H1 (cell line): ENCODE results near the gene TNS3. TPM values are rescaled to one million over a fixed set of nuclear protein-coding genes. Genes with fewer than 3 reads are reported as not detected.

Experiments
- CTCF ChIA-PET: fragments of 300-600 bp; sonication (Branson Sonifier 250); formaldehyde crosslinking; loops from one replicate; lab custom pipeline; 2021; ENCODE audit not compliant: partially characterized antibody; lab: Charles Lee
- POLR2A ChIA-PET: fragments of 300-600 bp; sonication (Branson Sonifier 250); formaldehyde crosslinking; loops from one replicate; lab custom pipeline; 2021; ENCODE audit warnings: inconsistent platforms; ENCODE audit not compliant: partially characterized antibody; lab: Charles Lee
- DNase-seq, 2 experiments: peaks; one replicate each; pipeline versions ENCODE4 v3.0.0 to v3.0.0-alpha.2; 2010 to 2022; ENCODE audit warnings: low spot score in 2 of 2, low read depth in 1 of 2, mixed read lengths in 1 of 2
- FAIRE-seq: peaks from 2 replicates; lab custom pipeline; 2011; peaks lifted over from hg19 to GRCh38; lab: Jason Lieb, UNC
- H2AFZ ChIP-seq: 2 replicates; pipeline ENCODE4 v1.8.1; 2012; ENCODE audit warnings: low read length, inconsistent platforms
- H2AK5ac ChIP-seq: 2 replicates; pipeline ENCODE4 v1.6.1; 2013; ENCODE audit warnings: low read depth, low read length
- H2BK120ac ChIP-seq: replicated peaks from 2 replicates; pipeline ENCODE3; 2013; ENCODE audit warnings: low read depth, low read length, inconsistent platforms
- H2BK12ac ChIP-seq: 2 replicates; pipeline ENCODE4 v1.6.1; 2013; ENCODE audit warnings: low read depth, low read length
- H2BK15ac ChIP-seq: 2 replicates; pipeline ENCODE4 v1.6.1; 2013; ENCODE audit warnings: low read length
- H2BK20ac ChIP-seq: 2 replicates; pipeline ENCODE4 v1.6.1; 2013; ENCODE audit warnings: low read length
- H2BK5ac ChIP-seq: 2 replicates; pipeline ENCODE4 v1.6.1; 2013; ENCODE audit warnings: low read depth, low read length
- H3K14ac ChIP-seq: 2 replicates; pipeline ENCODE4 v1.6.1; 2013; ENCODE audit warnings: inconsistent platforms; ENCODE audit not compliant: insufficient read length
- H3K18ac ChIP-seq: 2 replicates; pipeline ENCODE4 v1.6.1; 2013; ENCODE audit warnings: low read length; ENCODE audit errors: extremely low read depth
- H3K23ac ChIP-seq: 2 replicates; pipeline ENCODE4 v1.6.1; 2013; ENCODE audit warnings: inconsistent platforms; ENCODE audit not compliant: insufficient read length
- H3K23me2 ChIP-seq: 2 replicates; pipeline ENCODE4 v1.6.1; 2013; ENCODE audit warnings: low read depth, low read length
- H3K27ac ChIP-seq: 2 replicates; pipeline ENCODE4 v1.6.1; 2011; ENCODE audit warnings: low read depth, low read length, inconsistent platforms
- H3K27me3 ChIP-seq, 4 experiments: replicated peaks in 1 of 4; 1 replicate in 1 of 4; 2 replicates in 3 of 4; pipeline versions ENCODE4 v1.6.1 to v1.8.1; 2011 to 2013; ENCODE audit warnings: low read length in 3 of 4, mild to moderate bottlenecking in 3 of 4, inconsistent platforms in 2 of 4, mixed read lengths in 2 of 4, moderate library complexity in 1 of 4; ENCODE audit not compliant: control insufficient read depth in 3 of 4, insufficient read depth in 3 of 4; ENCODE audit errors: extremely low read depth in 1 of 4
- H3K36me3 ChIP-seq, 4 experiments: 2 replicates each; pipeline versions ENCODE4 v1.6.1 to v1.8.1; 2011 to 2013; ENCODE audit warnings: mild to moderate bottlenecking in 4 of 4, low read length in 3 of 4, moderate library complexity in 2 of 4, control low read depth in 1 of 4, inconsistent platforms in 1 of 4; ENCODE audit not compliant: insufficient read depth in 4 of 4, control insufficient read depth in 2 of 4
- H3K4ac ChIP-seq: replicated peaks from 2 replicates; pipeline ENCODE3; 2013; ENCODE audit warnings: low read length, low read depth, mixed read lengths, inconsistent platforms; ENCODE audit not compliant: insufficient read length
- H3K4me1 ChIP-seq, 4 experiments: replicated peaks in 1 of 4; 1 replicate in 1 of 4; 2 replicates in 3 of 4; pipeline versions ENCODE4 v1.6.1 to v1.8.1; 2011 to 2013; ENCODE audit warnings: low read length in 3 of 4, inconsistent platforms in 2 of 4, mixed read lengths in 1 of 4; ENCODE audit not compliant: insufficient read depth in 4 of 4, control insufficient read depth in 3 of 4
- H3K4me2 ChIP-seq, 2 experiments: 2 replicates each; pipeline versions ENCODE4 v1.6.1 to v1.8.1; 2011 to 2013; ENCODE audit warnings: low read depth in 2 of 2, low read length in 2 of 2, control low read depth in 1 of 2, inconsistent platforms in 1 of 2, mild to moderate bottlenecking in 1 of 2; ENCODE audit not compliant: insufficient read depth in 1 of 2
- H3K4me3 ChIP-seq, 4 experiments: fragments of 200-600, 300-600 bp in 1 of 4; sonication (generic), shearing (Covaris generic), sonication (Bioruptor Twin) in 1 of 4; 2 replicates each; pipeline versions ENCODE4 v1.5.1 to v1.8.1; 2011 to 2016; ENCODE audit warnings: low read length in 4 of 4, low read depth in 3 of 4, control low read depth in 2 of 4, inconsistent platforms in 2 of 4, mild to moderate bottlenecking in 2 of 4, mixed read lengths in 1 of 4, moderate library complexity in 1 of 4; ENCODE audit not compliant: insufficient read depth in 2 of 4; ENCODE audit errors: extremely low read depth in 1 of 4
- H3K56ac ChIP-seq: replicated peaks from 2 replicates; pipeline ENCODE3; 2013; ENCODE audit warnings: low read depth, mild to moderate bottlenecking, mixed read lengths, low read length, inconsistent platforms; ENCODE audit not compliant: insufficient read length
- H3K79me1 ChIP-seq: 2 replicates; pipeline ENCODE4 v1.6.1; 2013; ENCODE audit warnings: low read depth, low read length, control low read depth
- H3K79me2 ChIP-seq, 2 experiments: 2 replicates each; pipeline versions ENCODE4 v1.6.1 to v1.8.1; 2012 to 2013; ENCODE audit warnings: low read length in 2 of 2, mild to moderate bottlenecking in 2 of 2, inconsistent platforms in 1 of 2; ENCODE audit not compliant: insufficient read depth in 2 of 2, control insufficient read depth in 1 of 2
- H3K9ac ChIP-seq, 4 experiments: replicated peaks in 1 of 4; 1 replicate in 1 of 4; 2 replicates in 3 of 4; pipeline versions ENCODE4 v1.6.1 to v1.8.1; 2011 to 2013; ENCODE audit warnings: low read depth in 3 of 4, low read length in 3 of 4, control low read depth in 2 of 4, mild to moderate bottlenecking in 2 of 4, moderate library complexity in 2 of 4, inconsistent platforms in 1 of 4; ENCODE audit errors: extremely low read depth in 1 of 4
- H3K9me3 ChIP-seq, 2 experiments: 2 replicates each; pipeline versions ENCODE4 v1.6.1 to v1.8.1; 2012 to 2013; ENCODE audit warnings: mild to moderate bottlenecking in 2 of 2, moderate library complexity in 2 of 2, control low read depth in 1 of 2, inconsistent platforms in 1 of 2, low read depth in 1 of 2, low read length in 1 of 2, mixed read lengths in 1 of 2; ENCODE audit not compliant: insufficient read depth in 2 of 2
- H4K20me1 ChIP-seq, 2 experiments: replicated peaks in 1 of 2; 2 replicates each; pipeline versions ENCODE3 to v1.8.1; 2011 to 2013; ENCODE audit warnings: inconsistent platforms in 2 of 2, low read length in 2 of 2, mild to moderate bottlenecking in 1 of 2; ENCODE audit not compliant: insufficient read depth in 2 of 2, control insufficient read depth in 1 of 2
- H4K5ac ChIP-seq: 2 replicates; pipeline ENCODE4 v1.6.1; 2013; ENCODE audit warnings: low read length, low read depth, mixed read lengths, inconsistent platforms; ENCODE audit not compliant: insufficient read length
- H4K8ac ChIP-seq: 2 replicates; pipeline ENCODE4 v1.8.0; 2013; ENCODE audit warnings: mild to moderate bottlenecking, moderate library complexity, low read length, inconsistent platforms; ENCODE audit not compliant: insufficient read depth; ENCODE audit errors: extremely low read depth
- H4K91ac ChIP-seq: replicated peaks from 2 replicates; pipeline ENCODE3; 2013; ENCODE audit warnings: low read length, mixed read lengths, inconsistent platforms; ENCODE audit not compliant: insufficient read length
- ASH2L ChIP-seq: fragments of 200-600, 300-600 bp; sonication (generic); IDR thresholded peaks from one replicate; pipeline ENCODE4 v1.7.1; 2017; ENCODE audit warnings: low read length
- BRCA1 ChIP-seq: IDR thresholded peaks from 2 replicates; pipeline ENCODE4 v1.6.1; 2012; ENCODE audit warnings: low read depth, low read length, improper control_type of control experiment
- CBX8 ChIP-seq: fragments of 300-800, 300-1000 bp; sonication (generic); IDR thresholded peaks from 2 replicates; pipeline ENCODE4 v1.7.1; 2016; ENCODE audit warnings: low read depth, low read length, borderline replicate concordance
- CHD2 ChIP-seq: IDR thresholded peaks from 2 replicates; pipeline ENCODE4 v1.6.1; 2012; ENCODE audit warnings: low read length, improper control_type of control experiment
- GTF2F1 ChIP-seq: IDR thresholded peaks from 2 replicates; pipeline ENCODE4 v1.6.1; 2012; ENCODE audit warnings: low read depth, low read length, improper control_type of control experiment, borderline replicate concordance
- NRF1 ChIP-seq: IDR thresholded peaks from 2 replicates; pipeline ENCODE4 v1.6.1; 2011; ENCODE audit warnings: mild to moderate bottlenecking, low read depth, low read length, improper control_type of control experiment
- PHF8 ChIP-seq: fragments of 200-600 bp; sonication (generic); conservative IDR thresholded peaks from 2 replicates; pipeline ENCODE4 v1.7.1; 2012; ENCODE audit warnings: low read depth, mild to moderate bottlenecking, inconsistent platforms, low read length, moderate library complexity
- POLR2AphosphoS5 ChIP-seq: IDR thresholded peaks from 2 replicates; pipeline ENCODE4 v1.6.1; 2011; ENCODE audit warnings: low read depth, low read length
- RBBP5 ChIP-seq: IDR thresholded peaks from 2 replicates; pipeline ENCODE4 v1.7.1; 2012; ENCODE audit warnings: low read depth, mild to moderate bottlenecking, inconsistent platforms, low read length, moderate library complexity, borderline replicate concordance
- SIRT6 ChIP-seq: IDR thresholded peaks from one replicate; pipeline ENCODE4 v1.7.1; 2012; ENCODE audit warnings: low read length, inconsistent platforms
- USF2 ChIP-seq: IDR thresholded peaks from 2 replicates; pipeline ENCODE4 v1.6.1; 2011; ENCODE audit warnings: low read length, improper control_type of control experiment
- WGBS, 2 experiments: shearing (Covaris generic) in 1 of 2; methylation state at CpG; one replicate each; pipeline versions ENCODE4 v1.1.6 to v1.1.7; 2013 to 2015; ENCODE audit warnings: low lambda C conversion rate in 2 of 2, mixed read lengths in 2 of 2, inconsistent platforms in 1 of 2, low coverage in 1 of 2, missing lambda C conversion rate in 1 of 2; ENCODE audit not compliant: insufficient replicate concordance in 2 of 2, insufficient coverage in 1 of 2, insufficient read length in 1 of 2; ENCODE audit errors: extremely low coverage in 1 of 2, missing lambda C conversion rate in 1 of 2; 5-methylcytosine and 5-hydroxymethylcytosine counted together
- polyA plus RNA-seq, 7 experiments: library from polyadenylated mRNA; depleted of rRNA in 3 of 7; stranded (reverse) in 5 of 7; unstranded in 2 of 7; fragments of >200 nt in 5 of 7; fragments of 200-250 nt in 2 of 7; gene quantifications; 1 replicate in 5 of 7; 2 replicates in 1 of 7; 4 replicates in 1 of 7; pipeline versions ENCODE4 v1.2.1 to v1.2.3, GENCODE V29; 2011 to 2013; ENCODE audit warnings: missing spikeins in 2 of 7, mixed read lengths in 2 of 7
- total RNA-seq: library from RNA; stranded (reverse); fragmentation: NEBNext Ultra II Directional; extraction: Animal tissue kit (Norgen Biotek cat#: 25700); gene quantifications from 2 replicates; pipeline ENCODE4 v1.2.1, GENCODE V29; 2021
- TF ChIP-seq, protein P1 (sequence below): IDR thresholded peaks from 2 replicates; pipeline ENCODE4 v1.6.1; 2012; ENCODE audit warnings: inconsistent platforms
- TF ChIP-seq, protein P2 (sequence below): IDR thresholded peaks from 2 replicates; pipeline ENCODE4 v1.6.1; 2012; ENCODE audit warnings: inconsistent platforms

Gene TNS3
- total and polyA plus RNA-seq, 2 of the 8 experiments (the other 6 are each of a cell fraction or from before 2014, with no cell fraction given), result 11.9 to 24.2 TPM

- 0 out of 7 replicates have a peak overlapping the region, but pooled peaks of 1 of the 4 experiments have one; percentile 64 for H3K9ac ChIP-seq
- TF ChIP-seq USF2 (no peak), ASH2L (no peak), BRCA1 (no peak), PHF8 (no peak), CBX8 (no peak), NRF1 (no peak), SIRT6 (no peak), RBBP5 (no peak), POLR2AphosphoS5 (no peak), CHD2 (no peak), GTF2F1 (no peak)
- TF ChIP-seq, protein P1, sequence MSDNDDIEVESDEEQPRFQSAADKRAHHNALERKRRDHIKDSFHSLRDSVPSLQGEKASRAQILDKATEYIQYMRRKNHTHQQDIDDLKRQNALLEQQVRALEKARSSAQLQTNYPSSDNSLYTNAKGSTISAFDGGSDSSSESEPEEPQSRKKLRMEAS, result no peak
- TF ChIP-seq, protein P2, sequence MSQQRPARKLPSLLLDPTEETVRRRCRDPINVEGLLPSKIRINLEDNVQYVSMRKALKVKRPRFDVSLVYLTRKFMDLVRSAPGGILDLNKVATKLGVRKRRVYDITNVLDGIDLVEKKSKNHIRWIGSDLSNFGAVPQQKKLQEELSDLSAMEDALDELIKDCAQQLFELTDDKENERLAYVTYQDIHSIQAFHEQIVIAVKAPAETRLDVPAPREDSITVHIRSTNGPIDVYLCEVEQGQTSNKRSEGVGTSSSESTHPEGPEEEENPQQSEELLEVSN, result no peak
These were observed 254.6 kb downstream of the TNS3 start for GRCh38 chr7:47327346-47327697.

More at GRCh38 chr7:47327346-47327697, 254.6 kb downstream of the TNS3 start:
- no peak overlapping the region for H2BK120ac ChIP-seq
- 0 out of 2 replicates have a peak overlapping the region, but pooled peaks have one; percentile 79 for H3K27ac ChIP-seq
- no peaks in the 10 kb centered on the region for H3K79me1 ChIP-seq
- no peaks in the 10 kb centered on the region for H3K23me2 ChIP-seq
- peak overlapping the region in 2 of 4 experiments; percentile 45 to 57; a peak in 4 of 8 replicates for H3K4me3 ChIP-seq
- no peak overlapping the region for H3K14ac ChIP-seq
- ChIA-PET POLR2A (interaction anchor here (1.2 to 1.7 kb wide), 4 partner anchors 9 to 20 kb away, joined by 4 read pairs; no protein-coding TSS in a partner anchor), CTCF (interaction anchor here (0.6 to 5.1 kb wide), 6 partner anchors 10 to 51 kb away, joined by 3 to 26 read pairs (median 4); no protein-coding TSS in a partner anchor)
- H2BK15ac ChIP-seq, result no peak overlapping the region
- H2BK12ac ChIP-seq, result no peak overlapping the region; the same call in 1 of the 2 replicates
- 67% methylated on average over 7 of the region's 7 CpGs; no CpG with 5 or more reads in 1 of the 2 experiments for WGBS, 2 experiments
- no peak overlapping the region for H2BK20ac ChIP-seq
- H3K79me2 ChIP-seq, result no peaks in the 10 kb centered on the region
- H3K23ac ChIP-seq, result no peak overlapping the region
- no peak overlapping the region for H4K5ac ChIP-seq
- H2AK5ac ChIP-seq, result no peak overlapping the region
- no peaks in the 10 kb centered on the region for H3K9me3 ChIP-seq
- H3K4ac ChIP-seq, result no peak overlapping the region
- peak overlapping the region; percentile 51 for H3K18ac ChIP-seq
- H4K91ac ChIP-seq, result no peak overlapping the region
- H3K4me1 ChIP-seq, result peaks cover 21 to 43% (median 28%) of the 10 kb centered on the region in 4 experiments
- no peak overlapping the region for H2BK5ac ChIP-seq
- DNase-seq (no peak), FAIRE-seq (no peak)
- no peaks in the 10 kb centered on the region for H4K20me1 ChIP-seq
- H4K8ac ChIP-seq, result no peak overlapping the region
- peak overlapping the region; percentile 63 to 98 for H3K4me2 ChIP-seq
- no peaks in the 10 kb centered on the region for H3K27me3 ChIP-seq
- H3K56ac ChIP-seq, result no peak overlapping the region
- no peaks in the 10 kb centered on the region for H3K36me3 ChIP-seq
- H2AFZ ChIP-seq, result no peak overlapping the region
